Endodermal cell (in vitro differentiated cells): ENCODE results near the gene GPT2. TPM values are rescaled to one million over a fixed set of nuclear protein-coding genes. Genes with fewer than 3 reads are reported as not detected.
A peak's percentile ranks its signal among the peaks of the same experiment; 100 is the strongest.

Source experiments
- DNase-seq: peaks from one replicate; pipeline ENCODE4 v3.0.0-alpha.2; 2017
- H3K27ac ChIP-seq: 2 replicates; pipeline ENCODE4 v1.5.1; 2013; ENCODE audit warnings: mild to moderate bottlenecking, low read depth, low read length, moderate library complexity
- H3K27me3 ChIP-seq: 2 replicates; pipeline ENCODE4 v1.6.1; 2013; ENCODE audit warnings: mild to moderate bottlenecking, low read length, moderate library complexity; ENCODE audit not compliant: insufficient read depth, control insufficient read depth, poor library complexity, severe bottlenecking
- H3K36me3 ChIP-seq: 2 replicates; pipeline ENCODE4 v1.7.0; 2013; ENCODE audit warnings: mild to moderate bottlenecking, low read length, moderate library complexity; ENCODE audit not compliant: control insufficient read depth, insufficient read depth
- H3K4me1 ChIP-seq: one replicate; pipeline ENCODE4 v1.7.0; 2013; ENCODE audit warnings: low read length; ENCODE audit not compliant: control insufficient read depth, insufficient read depth
- H3K4me3 ChIP-seq: 2 replicates; pipeline ENCODE4 v1.5.1; 2013; ENCODE audit warnings: mild to moderate bottlenecking, low read length, moderate library complexity
- H3K9ac ChIP-seq: 2 replicates; pipeline ENCODE4 v1.6.1; 2013; ENCODE audit warnings: mild to moderate bottlenecking, low read length, moderate library complexity; ENCODE audit not compliant: poor library complexity, severe bottlenecking; ENCODE audit errors: extremely low read depth
- H3K9me3 ChIP-seq: 2 replicates; pipeline ENCODE4 v1.6.1; 2013; ENCODE audit warnings: mild to moderate bottlenecking, low read length, moderate library complexity; ENCODE audit not compliant: control insufficient read depth
- H3K27ac Mint-ChIP-seq: 2 replicates; pipeline ENCODE4 v1.8.0; 2020; ENCODE audit warnings: mixed read lengths
- H3K27me3 Mint-ChIP-seq: 2 replicates; pipeline ENCODE4 v1.8.0; 2021; ENCODE audit warnings: mild to moderate bottlenecking, mixed read lengths; ENCODE audit not compliant: insufficient read depth
- H3K36me3 Mint-ChIP-seq: 2 replicates; pipeline ENCODE4 v1.8.0; 2020; ENCODE audit warnings: low read depth, mixed read lengths
- H3K4me1 Mint-ChIP-seq: 2 replicates; pipeline ENCODE4 v1.8.0; 2020; ENCODE audit warnings: mixed read lengths
- H3K4me3 Mint-ChIP-seq: 2 replicates; pipeline ENCODE4 v1.8.0; 2020; ENCODE audit warnings: mild to moderate bottlenecking, moderate library complexity, mixed read lengths
- H3K9me3 Mint-ChIP-seq: 2 replicates; pipeline ENCODE4 v1.8.0; 2020; ENCODE audit warnings: mild to moderate bottlenecking, mixed read lengths
- WGBS, 2 experiments: methylation state at CpG; one replicate each; pipeline versions ENCODE4 v1.1.5 to v1.1.7; 2013; ENCODE audit warnings: missing lambda C conversion rate in 2 of 2, mixed read lengths in 1 of 2; ENCODE audit not compliant: insufficient coverage in 1 of 2, insufficient read length in 1 of 2; 5-methylcytosine and 5-hydroxymethylcytosine counted together
- total RNA-seq, 2 donors: library from RNA; stranded (reverse); fragmentation: NEBNext Ultra II Directional in 1 of 2; extraction: Animal tissue kit (Norgen Biotek cat#: 25700) in 1 of 2; gene quantifications; 2 replicates in 1 of 2; 3 replicates in 1 of 2; pipeline ENCODE4 v1.2.1, GENCODE V29; 2021
- TF ChIP-seq, protein P1 (sequence below): fragments of 200-600 bp; sonication (generic); conservative IDR thresholded peaks from 2 replicates; pipeline ENCODE4 v1.5.0; 2021; ENCODE audit warnings: antibody characterized with exemption, mild to moderate bottlenecking

GPT2 gene
- total RNA-seq, 2 donors from 2014 or later = 44.1 to 65.5 TPM

DNA sequence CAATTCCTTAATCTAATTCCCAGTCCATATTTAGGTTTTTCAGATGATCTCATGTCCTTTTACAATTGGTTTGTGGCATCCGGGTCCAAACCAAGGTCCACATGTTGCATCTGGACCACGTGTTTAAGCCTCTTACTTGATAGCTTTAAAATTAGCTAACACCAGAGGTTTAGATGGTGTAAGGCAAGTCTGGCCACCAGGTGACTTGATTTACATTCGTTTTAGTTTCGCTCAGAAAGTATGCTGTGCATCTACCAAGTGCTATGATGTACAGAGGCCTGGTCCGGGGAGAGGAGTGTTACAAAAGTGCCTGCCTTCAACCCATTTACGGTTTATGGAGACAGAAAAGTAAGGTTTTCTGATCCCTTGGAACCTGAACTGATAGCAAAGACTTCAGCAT, 90.2 kb downstream of the GPT2 start:
- peak overlapping the region; percentile 86 for H3K9ac ChIP-seq
- no peaks in the 10 kb centered on the region for H3K27me3 Mint-ChIP-seq
- peaks cover 3% of the 10 kb centered on the region for H3K4me1 ChIP-seq
- H3K36me3 Mint-ChIP-seq = peaks cover 17% of the 10 kb centered on the region
- H3K36me3 ChIP-seq = peaks cover 24% of the 10 kb centered on the region
- TF ChIP-seq, protein P1, sequence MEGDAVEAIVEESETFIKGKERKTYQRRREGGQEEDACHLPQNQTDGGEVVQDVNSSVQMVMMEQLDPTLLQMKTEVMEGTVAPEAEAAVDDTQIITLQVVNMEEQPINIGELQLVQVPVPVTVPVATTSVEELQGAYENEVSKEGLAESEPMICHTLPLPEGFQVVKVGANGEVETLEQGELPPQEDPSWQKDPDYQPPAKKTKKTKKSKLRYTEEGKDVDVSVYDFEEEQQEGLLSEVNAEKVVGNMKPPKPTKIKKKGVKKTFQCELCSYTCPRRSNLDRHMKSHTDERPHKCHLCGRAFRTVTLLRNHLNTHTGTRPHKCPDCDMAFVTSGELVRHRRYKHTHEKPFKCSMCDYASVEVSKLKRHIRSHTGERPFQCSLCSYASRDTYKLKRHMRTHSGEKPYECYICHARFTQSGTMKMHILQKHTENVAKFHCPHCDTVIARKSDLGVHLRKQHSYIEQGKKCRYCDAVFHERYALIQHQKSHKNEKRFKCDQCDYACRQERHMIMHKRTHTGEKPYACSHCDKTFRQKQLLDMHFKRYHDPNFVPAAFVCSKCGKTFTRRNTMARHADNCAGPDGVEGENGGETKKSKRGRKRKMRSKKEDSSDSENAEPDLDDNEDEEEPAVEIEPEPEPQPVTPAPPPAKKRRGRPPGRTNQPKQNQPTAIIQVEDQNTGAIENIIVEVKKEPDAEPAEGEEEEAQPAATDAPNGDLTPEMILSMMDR = peak; percentile 52
- DNase-seq = peak; percentile 53
- H3K27me3 ChIP-seq = no peaks in the 10 kb centered on the region
- peak overlapping the region; percentile 97 for H3K27ac Mint-ChIP-seq
- H3K9me3 Mint-ChIP-seq = no peaks in the 10 kb centered on the region
- peak overlapping the region; percentile 95 for H3K27ac ChIP-seq
- H3K9me3 ChIP-seq = no peaks in the 10 kb centered on the region
- 85 to 90% methylated on average over 4 to 6 of the region's 6 CpGs for WGBS, 2 experiments
- peak overlapping the region; percentile 95 for H3K4me3 ChIP-seq
- peak overlapping the region; percentile 87 for H3K4me3 Mint-ChIP-seq
- H3K4me1 Mint-ChIP-seq = peaks cover 23% of the 10 kb centered on the region

DNA sequence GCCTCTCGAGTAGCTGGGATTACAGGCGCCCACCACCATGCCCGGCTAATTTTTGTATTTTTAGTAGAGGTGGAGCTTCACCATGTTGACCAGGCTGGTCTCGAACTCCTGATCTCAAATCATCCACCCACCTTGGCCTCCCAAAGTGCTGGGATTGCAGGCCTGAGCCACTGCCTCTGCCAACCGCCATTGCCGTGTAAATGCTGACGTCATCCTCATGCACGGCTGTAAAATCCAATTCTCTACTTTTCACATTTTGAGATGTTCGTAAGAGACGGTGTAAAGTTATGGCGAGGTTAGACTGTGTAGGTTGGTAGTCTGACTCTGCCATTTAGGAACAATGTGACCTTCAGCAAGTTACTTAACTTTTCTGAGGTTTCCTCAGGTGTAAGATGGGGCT, 91.0 kb downstream of the GPT2 start:
- H3K4me1 ChIP-seq = peaks cover 3% of the 10 kb centered on the region
- H3K9me3 Mint-ChIP-seq = no peaks in the 10 kb centered on the region
- H3K27me3 Mint-ChIP-seq = no peaks in the 10 kb centered on the region
- H3K27me3 ChIP-seq = no peaks in the 10 kb centered on the region
- no peak overlapping the region for H3K27ac Mint-ChIP-seq
- no peak overlapping the region for H3K4me3 Mint-ChIP-seq
- H3K9ac ChIP-seq = no peak overlapping the region
- 96 to 97% methylated on average over 10 to 11 of the region's 11 CpGs for WGBS, 2 experiments
- peaks cover 16% of the 10 kb centered on the region for H3K36me3 ChIP-seq
- peaks cover 22% of the 10 kb centered on the region for H3K4me1 Mint-ChIP-seq
- peaks cover 13% of the 10 kb centered on the region for H3K36me3 Mint-ChIP-seq
- no peak overlapping the region for H3K27ac ChIP-seq
- TF ChIP-seq, protein P1 = no peak
- H3K4me3 ChIP-seq = no peak overlapping the region
- DNase-seq = no peak
- no peaks in the 10 kb centered on the region for H3K9me3 ChIP-seq

DNA sequence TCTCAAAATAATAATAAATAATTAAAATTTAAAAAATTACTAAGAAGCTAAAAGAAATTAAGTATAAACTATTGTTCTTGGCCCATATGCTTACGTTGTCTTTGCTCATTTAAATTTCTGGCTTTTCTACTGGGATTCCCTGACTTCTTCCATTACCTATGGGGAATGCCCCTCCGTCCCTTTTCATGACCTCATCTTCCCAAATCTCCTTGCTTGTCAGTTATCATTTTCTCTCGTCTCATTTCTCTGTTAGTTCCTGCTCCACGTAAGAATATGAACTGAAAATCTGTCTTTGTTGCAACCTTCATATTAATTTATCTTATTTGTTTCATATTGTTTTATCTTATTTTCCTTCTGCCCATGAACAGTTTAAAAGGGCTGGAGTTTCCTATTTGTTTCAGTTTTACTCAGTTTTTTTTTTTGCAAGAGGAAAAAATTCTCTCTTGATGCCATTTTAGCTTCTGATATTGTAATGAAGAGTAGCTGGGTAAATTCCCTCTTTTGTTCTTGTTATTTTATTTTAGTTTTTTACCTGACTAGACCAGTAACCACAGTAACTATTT, 91.8 kb downstream of the GPT2 start:
- H3K9ac ChIP-seq = no peak overlapping the region
- no peak overlapping the region for H3K27ac ChIP-seq
- peaks cover 9% of the 10 kb centered on the region for H3K36me3 Mint-ChIP-seq
- H3K9me3 Mint-ChIP-seq = no peaks in the 10 kb centered on the region
- TF ChIP-seq, protein P1 = no peak
- no peaks in the 10 kb centered on the region for H3K27me3 ChIP-seq
- H3K9me3 ChIP-seq = no peaks in the 10 kb centered on the region
- H3K36me3 ChIP-seq = peaks cover 11% of the 10 kb centered on the region
- peaks cover 19% of the 10 kb centered on the region for H3K4me1 Mint-ChIP-seq
- no peak overlapping the region for H3K4me3 ChIP-seq
- H3K27me3 Mint-ChIP-seq = no peaks in the 10 kb centered on the region
- H3K4me3 Mint-ChIP-seq = no peak overlapping the region
- no peak for DNase-seq
- WGBS, 2 experiments = 81 to 92% methylated on average over 3 to 4 of the region's 4 CpGs
- peaks cover 3% of the 10 kb centered on the region for H3K4me1 ChIP-seq
- no peak overlapping the region for H3K27ac Mint-ChIP-seq
